Effector CD4-positive, alpha-beta T cell (primary cell): ENCODE results near the gene ADAM22.

ENCODE experiments used
- DNase-seq: peaks from one replicate; pipeline ENCODE4 v3.0.0-alpha.2; 2020

ADAM22 gene

GRCh38 chr7:88218836-88219605, 285.0 kb downstream of the ADAM22 start:
- peak; percentile 9 for DNase-seq

GRCh38 chr7:88219781-88220747, 286.0 kb downstream of the ADAM22 start, which contains the start of gene SRI:
SRI (minus strand) TSS chr7:88220038; CDS start chr7:88220026, 12 bp downstream.
- peak; percentile 88 for DNase-seq

- no peak for DNase-seq
Measured at GRCh38 chr7:88223265-88223664, 289.2 kb downstream of the ADAM22 start.

GRCh38 chr7:88224601-88225275, 290.7 kb downstream of the ADAM22 start:
- DNase-seq, result no peak

GRCh38 chr7:88226201-88226600, 292.1 kb downstream of the ADAM22 start:
- DNase-seq, result no peak

- DNase-seq, result no peak
Measured at GRCh38 chr7:88226886-88227516, 292.9 kb downstream of the ADAM22 start.

- DNase-seq, result no peak
Measured at GRCh38 chr7:88229302-88229995, 295.4 kb downstream of the ADAM22 start.

- no peak for DNase-seq
Measured at GRCh38 chr7:88230646-88231045, 296.6 kb downstream of the ADAM22 start.

- no peak for DNase-seq
Measured at GRCh38 chr7:88233828-88234227, 299.8 kb downstream of the ADAM22 start.

- DNase-seq, result no peak
Measured at GRCh38 chr7:88239852-88240251, 305.8 kb downstream of the ADAM22 start.

- DNase-seq, result no peak
Measured at GRCh38 chr7:88243345-88243909, 309.4 kb downstream of the ADAM22 start.

GRCh38 chr7:88244258-88244657, 310.2 kb downstream of the ADAM22 start:
- no peak for DNase-seq
